IgD-negative memory B cell (primary cell): ENCODE measurements around the gene MSMP. TPM values are rescaled to one million over a fixed set of nuclear protein-coding genes. Genes with fewer than 3 reads are reported as not detected.
A peak's percentile ranks its signal among the peaks of the same experiment; 100 is the strongest.

ENCODE experiments used
- H3K27ac Mint-ChIP-seq, 3 donors: one replicate each; pipeline ENCODE4 v1.8.0; 2020 to 2022; ENCODE audit warnings: mild to moderate bottlenecking in 3 of 3, mixed read lengths in 3 of 3, moderate library complexity in 1 of 3
- H3K27me3 Mint-ChIP-seq: one replicate; pipeline ENCODE4 v1.8.0; 2021; ENCODE audit warnings: mixed read lengths
- H3K36me3 Mint-ChIP-seq: one replicate; pipeline ENCODE4 v1.8.0; 2020; ENCODE audit warnings: mild to moderate bottlenecking, mixed read lengths
- H3K4me1 Mint-ChIP-seq, 3 donors: one replicate each; pipeline ENCODE4 v1.8.0; 2020 to 2022; ENCODE audit warnings: mixed read lengths in 3 of 3, mild to moderate bottlenecking in 1 of 3
- H3K4me3 Mint-ChIP-seq, 4 donors: one replicate each; pipeline ENCODE4 v1.8.0; 2020 to 2022; ENCODE audit warnings: mild to moderate bottlenecking in 4 of 4, mixed read lengths in 4 of 4, moderate library complexity in 3 of 4
- H3K9me3 Mint-ChIP-seq, 3 donors: one replicate each; pipeline ENCODE4 v1.8.0; 2020 to 2021; ENCODE audit warnings: mixed read lengths in 3 of 3, mild to moderate bottlenecking in 1 of 3
- polyA plus RNA-seq: library from polyadenylated mRNA; unstranded; fragments of 300-500 nt; fragmentation: Illumina TruSeq; gene quantifications from one replicate; pipeline ENCODE4 v1.2.3, GENCODE V29; 2021

The MSMP gene
- polyA plus RNA-seq, 1 donor from 2014 or later: 3.8 TPM

DNA sequence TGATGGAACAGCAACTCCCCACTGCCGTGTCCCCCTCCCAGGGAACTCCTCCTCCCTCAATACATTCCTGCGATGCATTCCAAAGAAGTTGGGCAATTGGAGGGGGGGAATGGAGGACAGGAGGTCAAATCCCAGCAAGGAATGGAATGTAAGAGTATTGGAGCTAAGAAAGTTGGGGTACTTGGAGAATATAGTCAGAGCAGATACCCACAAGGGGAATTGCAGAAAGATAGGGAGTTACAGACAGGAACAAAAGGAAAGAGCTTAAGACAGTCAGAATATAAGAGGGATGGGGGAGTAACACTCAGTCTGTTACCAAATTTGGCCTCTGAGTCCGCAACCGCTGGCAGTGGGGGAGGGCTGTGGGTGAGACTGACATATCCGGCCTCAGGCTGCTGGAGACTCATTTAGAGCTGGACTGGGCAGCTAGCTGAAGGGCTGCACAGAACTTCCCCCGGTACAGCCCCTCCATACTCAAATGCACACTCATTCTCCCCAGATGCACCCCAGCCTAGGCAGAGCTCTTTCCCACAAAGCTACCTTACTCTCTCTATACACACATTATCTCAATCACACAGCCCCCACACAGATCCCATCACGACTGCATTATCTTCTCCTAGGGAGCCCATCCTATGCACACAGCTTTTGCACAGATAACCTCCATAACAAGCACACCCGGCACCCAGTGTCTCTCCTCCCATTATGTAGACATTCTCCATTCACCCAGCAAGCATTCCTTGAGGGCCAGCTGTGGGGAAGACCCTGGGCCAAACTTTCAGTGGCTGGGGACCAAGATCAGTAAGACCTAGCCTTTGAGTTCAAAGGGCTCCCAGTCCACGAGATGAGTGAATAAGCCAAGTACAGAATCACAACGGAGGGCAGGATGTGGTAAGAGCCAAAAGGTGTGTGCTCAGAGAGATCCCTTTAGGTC, 25.8 kb downstream of the MSMP start:
- Mint-ChIP-seq H3K4me3 (no peak overlapping the region), H3K9me3 (no peaks in the 10 kb centered on the region), H3K27me3 (no peaks in the 10 kb centered on the region), H3K4me1 (peaks cover 20 to 34% (median 34%) of the 10 kb centered on the region in 3 donors), H3K36me3 (no peaks in the 10 kb centered on the region), H3K27ac (no peak overlapping the region)

GRCh38 chr9:35727676-35728040, 26.4 kb downstream of the MSMP start:
- Mint-ChIP-seq H3K36me3 (no peaks in the 10 kb centered on the region), H3K27ac (no peak overlapping the region), H3K4me3 (no peak overlapping the region), H3K4me1 (peaks cover 15 to 30% (median 30%) of the 10 kb centered on the region in 3 donors), H3K27me3 (no peaks in the 10 kb centered on the region), H3K9me3 (no peaks in the 10 kb centered on the region)

- H3K27me3 Mint-ChIP-seq: no peaks in the 10 kb centered on the region
- H3K4me1 Mint-ChIP-seq: peaks cover 14 to 28% (median 25%) of the 10 kb centered on the region in 3 donors
- no peaks in the 10 kb centered on the region for H3K36me3 Mint-ChIP-seq
- peak overlapping the region in 3 of 4 donors; percentile 17 to 93 (median 80) for H3K4me3 Mint-ChIP-seq
- H3K9me3 Mint-ChIP-seq: no peaks in the 10 kb centered on the region
- peak overlapping the region; percentile 15 to 78 (median 27) for H3K27ac Mint-ChIP-seq
Observed at GRCh38 chr9:35726931-35727330, 27.1 kb downstream of the MSMP start.

DNA sequence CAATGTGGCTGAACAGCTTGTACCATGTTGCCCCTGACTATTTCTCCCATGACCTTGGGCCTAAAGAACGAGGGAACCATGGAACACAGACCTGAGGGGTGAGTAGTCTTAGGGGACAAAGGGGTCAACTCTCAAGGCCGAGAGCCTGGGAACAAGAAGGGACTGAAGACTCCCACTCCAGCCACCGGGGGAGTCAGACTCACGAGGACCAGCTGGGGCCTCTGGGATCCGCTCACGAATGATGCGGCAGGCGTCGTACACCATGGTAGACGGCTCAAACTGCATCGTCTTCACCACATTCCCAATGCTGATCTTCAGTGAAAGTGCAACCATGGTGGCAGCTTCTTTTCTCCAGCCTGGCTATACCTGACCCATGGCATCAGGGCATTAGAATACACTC, 28.7 kb downstream of the MSMP start:
- Mint-ChIP-seq H3K27me3 (no peaks in the 10 kb centered on the region), H3K9me3 (no peaks in the 10 kb centered on the region), H3K27ac (no peak overlapping the region), H3K4me3 (no peak overlapping the region), H3K4me1 (peaks cover 10 to 15% (median 15%) of the 10 kb centered on the region in 3 donors), H3K36me3 (no peaks in the 10 kb centered on the region)

- Mint-ChIP-seq H3K27me3 (no peaks in the 10 kb centered on the region), H3K36me3 (no peaks in the 10 kb centered on the region), H3K9me3 (no peaks in the 10 kb centered on the region), H3K4me3 (no peak overlapping the region), H3K4me1 (peaks cover 18 to 22% (median 21%) of the 10 kb centered on the region in 3 donors), H3K27ac (no peak overlapping the region)
Observed at GRCh38 chr9:35723908-35724307, 30.2 kb downstream of the MSMP start.

DNA sequence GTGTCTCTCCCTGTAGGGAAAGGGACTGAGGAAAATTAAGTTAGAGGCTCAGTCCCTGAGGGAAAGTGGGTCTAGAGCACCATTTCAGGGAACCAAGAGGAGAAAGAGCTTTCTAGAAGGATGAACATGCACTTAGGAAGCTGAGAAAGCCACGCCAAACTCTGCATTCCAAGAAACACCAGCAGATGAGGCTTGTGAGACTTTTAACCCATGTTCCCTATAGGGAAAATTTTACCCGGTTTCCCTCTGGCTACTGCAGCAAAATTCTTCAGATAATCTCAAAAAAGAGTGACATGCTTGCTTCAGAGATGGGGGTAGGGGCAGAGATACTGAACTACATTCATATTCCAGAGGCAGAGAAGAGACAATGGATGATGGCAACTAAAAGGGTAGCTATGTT, 30.6 kb downstream of the MSMP start:
- no peaks in the 10 kb centered on the region for H3K9me3 Mint-ChIP-seq
- no peak overlapping the region for H3K4me3 Mint-ChIP-seq
- no peaks in the 10 kb centered on the region for H3K27me3 Mint-ChIP-seq
- no peaks in the 10 kb centered on the region for H3K36me3 Mint-ChIP-seq
- no peak overlapping the region for H3K27ac Mint-ChIP-seq
- peaks cover 18 to 26% (median 24%) of the 10 kb centered on the region in 3 donors for H3K4me1 Mint-ChIP-seq

DNA sequence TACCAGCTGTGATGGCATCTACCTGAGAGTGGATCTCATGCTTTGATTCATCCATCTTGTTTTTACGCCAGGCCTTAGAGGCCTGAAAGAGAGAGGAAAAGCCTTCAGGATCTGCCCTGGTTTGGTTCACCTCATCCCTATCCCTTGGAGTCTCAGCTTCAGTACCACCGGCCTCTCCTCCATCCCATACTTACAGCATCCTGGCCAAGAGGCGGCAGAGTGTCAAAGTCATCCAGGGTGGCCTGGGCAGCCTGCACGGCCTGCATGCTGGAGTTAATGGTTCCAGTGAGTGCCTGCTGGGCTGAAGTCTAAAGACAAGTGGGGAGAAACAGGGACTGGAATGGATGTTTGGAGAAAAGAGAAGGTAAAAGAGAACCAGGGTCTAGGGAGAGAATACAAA, 34.5 kb downstream of the MSMP start:
- H3K27me3 Mint-ChIP-seq: no peaks in the 10 kb centered on the region
- peaks cover 4% of the 10 kb centered on the region for H3K36me3 Mint-ChIP-seq
- peak overlapping the region in 3 of 4 donors; percentile 30 to 64 (median 48) for H3K4me3 Mint-ChIP-seq
- H3K9me3 Mint-ChIP-seq: no peaks in the 10 kb centered on the region
- H3K4me1 Mint-ChIP-seq: peaks cover 12 to 22% (median 16%) of the 10 kb centered on the region in 3 donors
- H3K27ac Mint-ChIP-seq: peak overlapping the region; percentile 92 to 99 (median 93)

GRCh38 chr9:35718721-35719511, 35.2 kb downstream of the MSMP start:
- peaks cover 4% of the 10 kb centered on the region for H3K36me3 Mint-ChIP-seq
- H3K27me3 Mint-ChIP-seq: no peaks in the 10 kb centered on the region
- peak overlapping the region; percentile 24 to 71 (median 39) for H3K4me3 Mint-ChIP-seq
- peaks cover 10 to 21% (median 16%) of the 10 kb centered on the region in 3 donors for H3K4me1 Mint-ChIP-seq
- H3K27ac Mint-ChIP-seq: peak overlapping the region; percentile 92 to 99 (median 93)
- H3K9me3 Mint-ChIP-seq: no peaks in the 10 kb centered on the region

- H3K27ac Mint-ChIP-seq: peak overlapping the region in 1 of 3 donors; percentile 93
- H3K9me3 Mint-ChIP-seq: no peaks in the 10 kb centered on the region
- peak overlapping the region in 1 of 4 donors; percentile 47 for H3K4me3 Mint-ChIP-seq
- H3K27me3 Mint-ChIP-seq: no peaks in the 10 kb centered on the region
- H3K4me1 Mint-ChIP-seq: peaks cover 10 to 21% (median 16%) of the 10 kb centered on the region in 3 donors
- H3K36me3 Mint-ChIP-seq: peaks cover 4% of the 10 kb centered on the region
Observed at GRCh38 chr9:35717132-35717870, 36.8 kb downstream of the MSMP start.

DNA sequence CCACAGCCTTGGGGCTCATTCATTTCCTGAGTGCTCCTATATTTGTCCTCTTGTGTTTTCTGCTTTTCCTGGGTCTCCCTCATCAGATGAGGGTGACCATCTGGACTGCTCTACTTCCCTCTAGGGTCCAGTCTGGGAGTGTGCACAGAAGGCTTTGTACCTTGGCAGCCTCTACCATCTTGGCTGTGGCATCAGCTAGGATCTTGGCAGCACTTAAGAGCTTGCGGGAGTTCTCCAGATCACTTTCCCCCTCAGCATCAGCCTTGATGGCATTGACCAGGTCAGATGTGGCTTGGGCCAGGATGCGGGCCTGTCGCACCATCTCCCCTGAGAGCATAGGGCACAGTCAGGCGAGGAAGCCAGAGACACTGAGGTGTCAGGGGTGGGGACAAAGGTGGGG, 37.8 kb downstream of the MSMP start:
- Mint-ChIP-seq H3K9me3 (no peaks in the 10 kb centered on the region), H3K4me3 (no peak overlapping the region), H3K36me3 (peaks cover 4% of the 10 kb centered on the region), H3K27ac (peak overlapping the region in 1 of 3 donors; percentile 58), H3K27me3 (no peaks in the 10 kb centered on the region), H3K4me1 (peaks cover 10 to 21% (median 16%) of the 10 kb centered on the region in 3 donors)

- H3K27me3 Mint-ChIP-seq: no peaks in the 10 kb centered on the region
Observed at GRCh38 chr9:35714579-35715252, 39.4 kb downstream of the MSMP start.

GRCh38 chr9:35714123-35714522, 40.0 kb downstream of the MSMP start:
- H3K9me3 Mint-ChIP-seq: no peaks in the 10 kb centered on the region
- H3K36me3 Mint-ChIP-seq: peaks cover 4% of the 10 kb centered on the region
- peaks cover 5 to 14% (median 6%) of the 10 kb centered on the region in 3 donors for H3K4me1 Mint-ChIP-seq
- H3K27ac Mint-ChIP-seq: peak overlapping the region in 1 of 3 donors; percentile 68
- H3K27me3 Mint-ChIP-seq: no peaks in the 10 kb centered on the region
- no peak overlapping the region for H3K4me3 Mint-ChIP-seq

More at GRCh38 chr9:35714579-35715252, 39.4 kb downstream of the MSMP start:
- Mint-ChIP-seq H3K27ac (peak overlapping the region in 1 of 3 donors; percentile 68), H3K36me3 (peaks cover 4% of the 10 kb centered on the region), H3K4me3 (no peak overlapping the region), H3K9me3 (no peaks in the 10 kb centered on the region), H3K4me1 (peaks cover 10 to 20% (median 11%) of the 10 kb centered on the region in 3 donors)

GRCh38 chr9:35713578-35713977, 40.5 kb downstream of the MSMP start:
- Mint-ChIP-seq H3K27me3 (no peaks in the 10 kb centered on the region), H3K36me3 (peaks cover 6% of the 10 kb centered on the region), H3K4me1 (peaks cover 2 to 8% (median 5%) of the 10 kb centered on the region in 3 donors), H3K4me3 (no peak overlapping the region), H3K9me3 (no peaks in the 10 kb centered on the region), H3K27ac (no peak overlapping the region)

- Mint-ChIP-seq H3K4me3 (no peak overlapping the region), H3K27ac (no peak overlapping the region), H3K27me3 (no peaks in the 10 kb centered on the region), H3K4me1 (peaks cover 0 to 5% (median 4%) of the 10 kb centered on the region in 3 donors), H3K36me3 (peaks cover 6% of the 10 kb centered on the region), H3K9me3 (no peaks in the 10 kb centered on the region)
Observed at GRCh38 chr9:35712762-35713400, 41.2 kb downstream of the MSMP start.
